ENCODE data around the gene LYSMD4.

LYSMD4 gene

DNA sequence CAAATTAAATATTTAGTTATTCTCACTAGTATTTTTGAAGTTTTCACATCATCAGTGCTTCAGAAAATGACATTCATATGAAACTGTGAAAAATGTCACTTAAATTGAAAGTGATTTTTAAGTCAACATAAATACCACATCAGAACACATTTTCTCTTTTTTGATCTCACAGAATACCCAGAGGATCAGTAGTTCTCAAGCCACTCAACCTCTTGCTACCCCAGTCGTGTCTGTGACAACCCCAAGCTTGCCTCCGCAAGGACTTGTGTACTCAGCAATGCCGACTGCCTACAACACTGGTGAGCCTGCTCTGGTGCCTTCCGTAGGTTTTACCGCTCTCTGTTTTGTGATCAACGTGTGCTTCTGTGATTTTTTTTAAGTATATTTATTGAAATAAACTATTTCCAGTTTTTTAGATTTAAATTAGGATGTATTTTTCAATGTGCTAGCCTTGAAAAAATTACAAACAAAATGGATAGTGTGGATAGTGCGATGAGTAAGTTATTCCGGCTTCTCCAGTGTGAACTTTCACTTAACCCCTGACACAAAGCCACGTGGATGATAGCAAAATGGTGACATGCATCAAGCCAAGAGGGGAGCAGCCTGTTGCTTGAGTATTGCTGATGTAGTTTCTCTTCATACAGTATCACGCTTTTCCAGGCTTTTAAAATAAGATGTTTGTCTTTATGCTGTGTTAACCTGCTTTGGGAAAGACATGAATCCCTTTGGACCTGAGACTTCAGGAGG is 26.5 kb downstream of the LYSMD4 start:
- no peak for DNase-seq (ENCODE audit: low read depth)

DNA sequence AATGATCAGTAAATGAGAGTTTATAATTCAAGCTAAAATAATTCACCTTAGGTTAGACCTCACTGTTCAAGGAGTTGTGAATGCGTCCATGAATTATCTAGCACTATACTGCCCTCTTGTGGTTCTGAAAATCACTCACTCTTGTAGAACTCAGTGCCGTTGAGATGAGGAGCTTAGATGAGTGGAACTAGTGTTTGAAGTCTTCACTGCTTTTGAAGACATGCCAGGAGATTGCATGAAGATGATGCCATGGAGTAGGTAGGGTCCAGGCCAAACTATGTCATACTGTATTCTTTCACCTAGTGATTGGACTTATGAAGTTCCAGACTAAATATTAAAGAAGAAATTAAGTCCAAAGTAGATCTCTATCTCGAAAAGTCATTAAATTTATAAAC is 28.8 kb downstream of the LYSMD4 start:
- no peak for DNase-seq (ENCODE audit: low read depth)

DNA sequence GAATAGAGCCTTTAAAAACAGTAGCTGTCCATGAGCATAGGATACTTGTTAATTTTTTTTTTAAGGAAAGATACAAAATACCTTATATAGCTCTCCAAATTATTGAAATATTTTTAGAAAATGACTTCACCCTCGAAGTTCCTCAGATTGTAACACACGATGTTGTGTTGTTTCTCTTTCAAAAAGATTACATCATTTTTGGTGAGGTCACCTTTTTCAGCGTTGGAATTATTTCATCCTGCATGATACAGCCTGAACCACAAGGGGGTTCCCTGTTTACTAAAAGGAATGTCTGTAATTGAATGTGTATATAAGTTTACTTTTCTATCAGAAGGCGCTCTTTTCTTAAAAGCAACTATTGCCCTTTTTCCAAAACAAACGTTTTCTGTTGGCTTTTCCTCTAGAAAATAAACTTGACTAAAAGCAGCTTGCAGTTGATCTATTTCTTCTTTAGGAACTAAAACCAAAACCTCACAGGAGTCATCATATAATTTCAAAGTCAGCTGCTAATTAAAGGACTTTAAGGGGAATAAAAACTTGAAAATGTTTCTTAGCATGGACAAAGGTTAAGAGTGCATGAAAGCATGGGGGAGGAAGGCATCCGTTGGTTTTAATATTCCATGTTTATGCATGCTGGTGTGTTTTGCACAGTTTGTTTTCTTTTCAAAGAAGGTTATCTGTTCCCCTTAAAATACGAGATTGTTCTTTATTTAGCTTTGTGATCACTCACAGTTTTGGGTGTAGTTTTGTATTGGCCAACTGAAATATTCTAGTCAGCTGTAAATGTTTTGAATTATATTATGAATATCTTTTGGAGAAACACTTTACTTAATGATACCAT is 29.4 kb downstream of the LYSMD4 start:
- no peak for DNase-seq (ENCODE audit: low read depth)

DNA sequence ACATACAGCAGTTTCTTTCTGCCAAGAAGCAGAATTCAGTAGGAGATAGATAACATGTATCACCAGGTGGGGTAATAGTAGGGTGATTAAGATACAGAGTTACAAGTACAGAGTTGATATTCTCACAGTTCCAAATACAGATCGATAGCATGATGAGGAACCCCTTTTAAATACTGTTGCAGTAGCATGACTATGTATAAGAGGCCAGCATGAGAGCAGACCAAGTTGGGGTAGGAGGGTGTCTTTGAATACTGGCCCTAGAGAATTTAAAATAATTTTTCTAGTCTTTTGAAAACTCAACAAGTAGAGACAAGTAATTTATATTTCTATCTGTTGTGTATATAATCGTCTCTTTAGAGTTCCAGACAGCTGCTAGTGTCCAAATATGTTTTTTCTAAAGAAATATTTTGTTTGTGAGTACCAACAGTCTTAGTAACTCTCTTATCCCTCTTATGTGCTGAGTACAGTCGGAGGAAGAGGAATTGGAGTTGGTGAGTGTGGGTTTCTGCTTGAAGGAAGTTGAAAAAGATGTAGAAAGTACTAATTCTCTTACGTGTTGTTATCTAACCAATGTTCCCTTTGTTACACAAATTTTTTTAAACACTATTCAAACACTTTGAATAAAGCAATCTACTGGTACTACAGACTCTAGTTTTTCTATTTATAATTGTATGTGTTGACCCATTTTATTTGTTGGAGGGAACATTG is 30.2 kb downstream of the LYSMD4 start:
- no peak for DNase-seq (ENCODE audit: low read depth)

DNA sequence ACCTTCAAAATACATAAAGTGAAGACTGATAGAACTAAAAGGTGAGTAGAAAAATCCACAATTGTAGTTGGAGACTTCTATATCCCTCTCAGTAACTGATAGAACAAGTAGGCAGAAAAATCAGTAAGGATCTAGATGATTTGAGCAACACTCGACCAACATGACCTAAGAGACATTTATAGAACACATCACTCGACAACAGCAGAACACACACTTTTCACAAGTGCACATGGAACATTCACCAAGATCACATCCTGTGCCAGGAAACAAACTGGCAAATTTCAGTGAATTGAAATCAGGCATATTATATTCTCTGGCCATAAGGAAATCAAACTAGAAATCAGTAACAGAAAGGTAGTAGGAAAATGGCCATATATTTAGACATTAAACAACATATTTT is 37.1 kb downstream of the LYSMD4 start:
- no peak for DNase-seq (ENCODE audit: low read depth)

DNA sequence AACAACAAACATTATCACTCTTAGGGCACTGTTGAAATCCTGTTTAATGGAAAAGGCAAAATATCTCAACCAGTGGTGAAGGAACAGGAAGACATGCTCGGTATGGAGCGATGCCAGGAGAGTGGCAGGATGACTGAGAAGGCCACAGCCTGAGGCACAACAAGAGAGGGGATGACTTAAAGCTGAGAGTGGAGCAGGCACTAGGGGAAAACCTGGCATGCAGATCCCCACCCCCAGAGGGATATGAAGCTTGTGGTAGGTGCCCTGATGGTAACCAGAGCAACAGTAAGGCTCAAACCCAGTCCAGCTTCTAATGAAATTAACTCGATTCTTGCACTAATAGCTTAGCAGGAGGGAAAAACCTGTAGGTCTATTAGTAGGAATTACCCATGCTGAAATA is 40.4 kb downstream of the LYSMD4 start:
- DNase-seq (ENCODE audit: low read depth) = no peak

DNA sequence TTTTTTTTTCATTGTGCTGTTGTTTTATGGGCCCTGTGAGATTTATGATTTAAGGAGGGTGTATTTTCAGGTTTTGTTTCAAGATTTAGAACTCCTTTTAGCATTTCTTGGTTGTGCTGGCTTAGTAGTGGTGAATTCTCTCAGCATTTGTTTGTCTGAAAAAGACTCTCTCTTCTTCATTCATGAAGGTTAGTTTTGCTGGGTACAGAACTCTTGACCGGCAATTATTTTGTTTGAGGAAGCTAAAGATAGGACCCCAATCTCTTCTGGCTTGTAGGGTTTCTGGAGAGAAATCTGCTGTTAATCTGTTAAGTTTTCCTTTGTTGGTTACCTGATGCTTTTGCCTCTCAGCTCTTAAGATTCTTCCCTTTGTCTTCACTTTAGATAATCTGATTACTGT is 46.9 kb downstream of the LYSMD4 start:
- DNase-seq (ENCODE audit: low read depth) = no peak

DNA sequence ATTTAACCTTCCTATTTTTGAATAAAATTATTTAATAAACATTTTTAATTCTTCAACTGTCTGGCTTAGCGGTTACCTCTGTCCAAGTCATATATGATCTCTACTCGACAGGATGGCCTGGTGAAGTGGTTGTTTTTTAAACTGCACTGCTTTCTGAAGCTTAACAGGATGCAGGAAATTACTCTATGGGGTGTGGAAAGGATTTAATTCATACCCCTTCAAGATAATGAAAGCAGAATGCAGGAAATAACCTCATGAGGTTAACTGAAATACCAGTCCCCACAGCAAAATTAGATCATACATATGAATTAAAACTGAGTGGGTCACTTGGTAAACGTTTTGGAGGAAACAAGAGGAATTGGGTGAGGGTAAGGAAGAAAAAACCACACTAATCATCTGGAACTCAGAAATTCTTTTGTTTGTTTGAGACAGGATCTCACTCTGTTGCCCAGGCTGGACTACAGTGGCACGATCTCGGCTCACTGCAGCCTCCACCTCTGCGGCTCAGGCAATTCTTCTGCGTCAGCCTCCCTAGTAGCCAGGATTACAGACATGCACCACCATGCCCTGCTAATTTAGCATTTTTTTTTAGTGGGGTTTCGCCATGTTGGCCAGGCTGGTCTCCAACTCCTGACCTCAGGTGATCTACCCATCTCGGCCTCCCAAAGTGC is 50.1 kb downstream of the LYSMD4 start:
- DNase-seq (ENCODE audit: low read depth) = no peak

DNA sequence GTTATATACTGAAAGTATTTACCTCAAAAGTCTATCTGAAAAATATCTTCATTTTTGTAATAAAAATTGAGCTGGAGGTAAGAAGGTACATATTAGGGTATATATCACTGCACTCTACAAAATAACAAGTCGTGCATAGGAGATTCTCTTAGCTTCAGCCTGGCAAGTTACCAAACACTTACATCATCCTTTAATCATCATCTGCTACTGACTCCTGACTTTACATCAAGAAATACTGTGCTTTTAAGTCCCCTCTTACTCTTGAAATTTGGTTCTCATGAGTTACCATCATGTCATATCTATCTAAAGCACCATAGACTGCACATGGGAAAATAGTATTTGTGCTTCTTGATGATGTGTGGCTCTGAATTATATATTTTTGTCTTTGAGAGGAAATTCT is 50.8 kb downstream of the LYSMD4 start:
- no peak for DNase-seq (ENCODE audit: low read depth)

DNA sequence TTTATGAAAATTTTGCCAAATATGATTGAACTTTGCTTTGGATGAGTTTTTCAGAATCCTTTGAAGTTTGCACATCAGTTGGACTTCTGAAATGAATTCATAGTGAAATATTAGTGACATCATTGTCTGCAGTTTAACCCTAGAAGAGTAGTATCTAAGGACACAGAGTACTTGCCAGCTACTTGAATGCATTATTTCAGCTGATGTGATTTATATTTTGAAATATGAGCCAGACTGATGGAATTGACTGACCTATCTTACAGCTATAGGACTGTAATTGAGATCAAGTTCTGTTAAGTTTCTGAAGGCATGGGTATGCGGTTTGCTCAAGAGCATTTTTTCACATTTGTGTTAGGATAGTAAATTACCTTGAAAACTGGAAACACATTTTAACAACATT is 51.2 kb downstream of the LYSMD4 start:
- no peak for DNase-seq (ENCODE audit: low read depth)

DNA sequence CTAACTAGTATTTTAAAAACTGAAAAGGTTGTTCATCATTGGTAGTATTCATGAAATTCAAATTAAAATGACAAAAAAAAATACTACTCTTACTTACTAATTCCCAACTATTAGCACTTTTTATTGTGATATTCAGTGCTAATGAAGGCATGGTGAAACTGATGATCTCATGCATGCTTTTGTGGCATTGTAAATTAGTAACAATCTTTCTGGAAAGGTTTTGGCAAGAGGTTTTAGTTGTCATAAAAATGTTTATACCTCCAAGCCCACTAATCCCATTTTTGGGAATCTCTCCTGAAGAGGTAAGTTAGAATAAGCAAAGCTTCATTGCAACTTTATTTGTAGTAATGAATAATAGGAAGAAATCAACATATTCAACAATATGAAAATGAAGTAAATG is 53.0 kb downstream of the LYSMD4 start:
- no peak for DNase-seq (ENCODE audit: low read depth)

DNA sequence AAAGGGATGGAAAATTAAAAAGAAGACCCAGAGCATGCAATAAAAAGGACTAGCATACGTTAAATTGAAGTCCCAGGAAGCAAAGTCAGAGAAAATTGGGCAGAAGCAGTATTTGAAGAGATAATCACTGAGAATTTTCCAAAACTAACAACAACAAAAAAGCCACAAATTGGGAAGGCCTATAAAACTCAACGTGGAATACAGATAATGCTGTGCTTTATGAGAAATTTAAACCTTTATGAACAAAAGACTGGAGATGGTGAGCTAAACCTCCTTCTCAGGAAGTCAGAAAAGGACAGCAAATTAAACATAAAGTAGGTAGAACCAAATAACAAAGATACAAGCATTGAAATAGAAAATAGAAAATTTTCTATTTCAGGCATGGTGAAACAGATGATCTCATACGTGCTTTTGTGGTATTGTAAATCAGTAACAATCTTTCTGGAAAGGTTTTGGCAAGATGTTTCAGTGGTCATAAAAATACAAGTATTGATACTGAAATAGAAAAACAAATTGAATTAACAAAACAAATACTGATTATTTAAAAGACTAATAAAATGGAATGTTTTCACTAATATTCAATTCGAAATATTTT is 55.6 kb downstream of the LYSMD4 start:
- no peak for DNase-seq (ENCODE audit: low read depth)

All from stimulated activated CD8-positive, alpha-beta memory T cell treated with anti-CD3 and anti-CD28 coated beads, Interleukin-12 subunit alpha, Interleukin-12 subunit beta, amount 100 ng/mL, for 4 hours (primary cell).